GM23338 (cell line): ENCODE measurements around the gene CEP95.

Experiments
- CREB1 ChIP-seq: fragments of 250-450 bp; sonication (Bioruptor Pico); IDR thresholded peaks from 2 replicates; pipeline ENCODE4 v1.5.0; 2020; ENCODE audit warnings: low read depth, mild to moderate bottlenecking, moderate library complexity
- CTCF ChIP-seq, 2 experiments: fragments of 200-600 bp in 1 of 2; sonication (generic) in 1 of 2; conservative IDR thresholded peaks; 2 replicates each; pipeline versions ENCODE4 v1.5.1 to v1.6.1; 2016 to 2017; ENCODE audit warnings: antibody characterized with exemption in 2 of 2, low read depth in 2 of 2, mild to moderate bottlenecking in 2 of 2, moderate library complexity in 1 of 2
- EZH2 ChIP-seq: fragments of 200-600 bp; sonication (generic); IDR thresholded peaks from one replicate; pipeline ENCODE4 v1.8.0; 2017; ENCODE audit warnings: antibody characterized with exemption, mild to moderate bottlenecking, low read depth; ENCODE audit not compliant: unreplicated experiment
- EZH2phosphoT487 ChIP-seq: fragments of 200-600 bp; sonication (generic); IDR thresholded peaks from one replicate; pipeline ENCODE4 v1.8.1; 2018; ENCODE audit warnings: antibody characterized with exemption; ENCODE audit not compliant: unreplicated experiment

GRCh38 chr17:64544742-64545141, 38.0 kb downstream of the CEP95 start:
- no peak for TF ChIP-seq EZH2phosphoT487
- no peak for TF ChIP-seq CTCF (conservative IDR thresholded peaks at IDR 0.05; ENCODE audit: low read depth in 2 of 2)
- TF ChIP-seq EZH2 = no peak
- TF ChIP-seq CREB1 (CRISPR knock-in tag) = no peak
